GM18861 (cell line): Measurements from ENCODE around the gene BPIFB3.

Experiments
- ATAC-seq: cut with Tn5 transposase; IDR thresholded peaks from one replicate; pipeline ENCODE4 v1.9.1; 2021; ENCODE audit not compliant: unreplicated experiment

Gene BPIFB3

GRCh38 chr20:33015700-33016580 lies 37.8 kb upstream of the BPIFB3 start:
- no peak for ATAC-seq

GRCh38 chr20:33016581-33017109 lies 37.1 kb upstream of the BPIFB3 start:
- no peak for ATAC-seq

GRCh38 chr20:33017542-33017941 lies 36.2 kb upstream of the BPIFB3 start:
- ATAC-seq: no peak

GRCh38 chr20:33018169-33018931 lies 35.4 kb upstream of the BPIFB3 start:
- no peak for ATAC-seq

- ATAC-seq: no peak
Measured at GRCh38 chr20:33019465-33020277, 34.0 kb upstream of the BPIFB3 start.

GRCh38 chr20:33020278-33021161 lies 33.2 kb upstream of the BPIFB3 start:
- no peak for ATAC-seq

- ATAC-seq: no peak
Measured at GRCh38 chr20:33021879-33022278, 31.8 kb upstream of the BPIFB3 start.

GRCh38 chr20:33022289-33022688 lies 31.4 kb upstream of the BPIFB3 start:
- ATAC-seq: no peak

GRCh38 chr20:33022694-33023438 lies 30.8 kb upstream of the BPIFB3 start:
- no peak for ATAC-seq

GRCh38 chr20:33023439-33024242 lies 30.1 kb upstream of the BPIFB3 start:
- no peak for ATAC-seq

- no peak for ATAC-seq
Measured at GRCh38 chr20:33024243-33024560, 29.5 kb upstream of the BPIFB3 start.

GRCh38 chr20:33024609-33025317 lies 28.9 kb upstream of the BPIFB3 start:
- no peak for ATAC-seq

GRCh38 chr20:33025318-33025876 lies 28.3 kb upstream of the BPIFB3 start:
- no peak for ATAC-seq

GRCh38 chr20:33026072-33026778 lies 27.5 kb upstream of the BPIFB3 start:
- ATAC-seq: no peak

GRCh38 chr20:33026779-33027759 lies 26.6 kb upstream of the BPIFB3 start:
- ATAC-seq: no peak
